A673 (cell line): ENCODE data around the gene DDX3X. TPM values are rescaled to one million over a fixed set of nuclear protein-coding genes. Genes with fewer than 3 reads are reported as not detected.

Source experiments
- BruUV-seq: library from RNA; stranded (reverse); fragments of 400-500 nt; replicated peaks from 2 replicates; lab custom pipeline; 2021; lab: Mats Ljungman, UMichigan
- CTCF ChIA-PET: fragments of 300-600 bp; sonication (Branson Sonifier 250); formaldehyde crosslinking; loops from one replicate; lab custom pipeline; 2022; ENCODE audit warnings: antibody characterized with exemption; lab: Charles Lee
- POLR2A ChIA-PET: fragments of 300-600 bp; sonication (Branson Sonifier 250); formaldehyde crosslinking; loops from one replicate; lab custom pipeline; 2022; ENCODE audit warnings: antibody characterized with exemption; ENCODE audit not compliant: low non-redundant PET; lab: Charles Lee
- DNase-seq: peaks from one replicate; pipeline ENCODE4 v3.0.0-alpha.2; 2015; ENCODE audit warnings: low spot score
- H3K27ac ChIP-seq: fragments of 200-600 bp; sonication (generic); 2 replicates; pipeline ENCODE4 v1.5.1; 2016; ENCODE audit warnings: mixed run types, low read depth, mild to moderate bottlenecking, mixed read lengths, antibody characterized with exemption, low read length; ENCODE audit not compliant: poor library complexity, severe bottlenecking
- H3K27me3 ChIP-seq: fragments of 200-600 bp; sonication (generic); replicated peaks from 2 replicates; pipeline ENCODE4 v1.6.1; 2017; ENCODE audit warnings: mixed run types, low read depth, mild to moderate bottlenecking, mixed read lengths, antibody characterized with exemption, low read length; ENCODE audit not compliant: insufficient read depth, poor library complexity
- H3K36me3 ChIP-seq: fragments of 200-600 bp; sonication (generic); 2 replicates; pipeline ENCODE4 v1.6.1; 2016; ENCODE audit warnings: mixed run types, mild to moderate bottlenecking, mixed read lengths, antibody characterized with exemption, low read length; ENCODE audit not compliant: insufficient read depth, poor library complexity, severe bottlenecking
- H3K4me1 ChIP-seq: fragments of 200-600 bp; sonication (generic); 2 replicates; pipeline ENCODE4 v1.6.1; 2017; ENCODE audit warnings: mixed run types, mild to moderate bottlenecking, mixed read lengths, antibody characterized with exemption, low read length; ENCODE audit not compliant: insufficient read depth, poor library complexity, severe bottlenecking
- H3K4me3 ChIP-seq: fragments of 200-600 bp; sonication (generic); 2 replicates; pipeline ENCODE4 v1.5.1; 2016; ENCODE audit warnings: low read depth, mixed run types, mild to moderate bottlenecking, mixed read lengths, low read length; ENCODE audit not compliant: poor library complexity, severe bottlenecking
- H3K9me3 ChIP-seq: fragments of 200-600 bp; sonication (generic); 2 replicates; pipeline ENCODE4 v1.6.1; 2016; ENCODE audit warnings: mixed run types, low read depth, mild to moderate bottlenecking, mixed read lengths, antibody characterized with exemption, low read length; ENCODE audit not compliant: poor library complexity, severe bottlenecking
- EZH2 ChIP-seq: fragments of 200-600 bp; sonication (generic); IDR thresholded peaks from 2 replicates; pipeline ENCODE4 v1.6.1; 2017; ENCODE audit warnings: borderline replicate concordance, low read depth, mild to moderate bottlenecking, mixed read lengths, antibody characterized with exemption, low read length; ENCODE audit not compliant: poor library complexity, severe bottlenecking
- intact Hi-C: fragments of 100-400 bp; cut with micrococcal nuclease; formaldehyde crosslinking; loops from one replicate; pipeline ENCODE4 v1.10.0; 2022; ENCODE audit not compliant: unreplicated experiment
- total RNA-seq: library from RNA; stranded (reverse); gene quantifications from 2 replicates; pipeline ENCODE4 v1.2.3, GENCODE V29; 2021
- TF ChIP-seq, protein P1 (sequence below): fragments of 300-800, 200-600 bp; sonication (generic); conservative IDR thresholded peaks from 2 replicates; pipeline ENCODE4 v1.5.1; 2017; ENCODE audit warnings: low read depth, mild to moderate bottlenecking, antibody characterized with exemption, low read length, moderate library complexity, mixed read lengths

The DDX3X gene
- total RNA-seq, 1 experiment from 2014 or later: 454 TPM

DNA sequence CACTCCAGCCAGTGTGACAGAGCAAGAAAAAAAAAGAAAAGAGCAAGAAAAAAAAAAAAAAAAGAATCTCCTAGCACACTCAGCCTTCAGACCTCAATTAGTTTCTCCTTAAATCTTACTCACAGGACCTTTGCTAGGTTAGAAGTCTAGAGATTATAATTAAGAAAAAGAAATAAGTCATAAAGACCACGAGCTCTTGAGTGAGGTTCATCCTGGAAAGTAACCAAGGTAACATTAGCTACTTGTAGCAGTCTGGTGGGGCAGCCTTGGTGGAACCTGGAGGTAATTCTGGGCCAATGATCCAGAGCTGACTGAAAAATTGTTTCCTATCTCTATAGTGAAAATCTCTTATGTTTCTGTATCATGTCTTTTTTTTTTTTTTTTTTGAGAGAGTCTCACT is 21.2 kb upstream of the DDX3X start:
- H3K27ac ChIP-seq: no peak overlapping the region
- H3K9me3 ChIP-seq: no peaks in the 10 kb centered on the region
- H3K4me3 ChIP-seq: no peak overlapping the region
- TF ChIP-seq, protein P1, sequence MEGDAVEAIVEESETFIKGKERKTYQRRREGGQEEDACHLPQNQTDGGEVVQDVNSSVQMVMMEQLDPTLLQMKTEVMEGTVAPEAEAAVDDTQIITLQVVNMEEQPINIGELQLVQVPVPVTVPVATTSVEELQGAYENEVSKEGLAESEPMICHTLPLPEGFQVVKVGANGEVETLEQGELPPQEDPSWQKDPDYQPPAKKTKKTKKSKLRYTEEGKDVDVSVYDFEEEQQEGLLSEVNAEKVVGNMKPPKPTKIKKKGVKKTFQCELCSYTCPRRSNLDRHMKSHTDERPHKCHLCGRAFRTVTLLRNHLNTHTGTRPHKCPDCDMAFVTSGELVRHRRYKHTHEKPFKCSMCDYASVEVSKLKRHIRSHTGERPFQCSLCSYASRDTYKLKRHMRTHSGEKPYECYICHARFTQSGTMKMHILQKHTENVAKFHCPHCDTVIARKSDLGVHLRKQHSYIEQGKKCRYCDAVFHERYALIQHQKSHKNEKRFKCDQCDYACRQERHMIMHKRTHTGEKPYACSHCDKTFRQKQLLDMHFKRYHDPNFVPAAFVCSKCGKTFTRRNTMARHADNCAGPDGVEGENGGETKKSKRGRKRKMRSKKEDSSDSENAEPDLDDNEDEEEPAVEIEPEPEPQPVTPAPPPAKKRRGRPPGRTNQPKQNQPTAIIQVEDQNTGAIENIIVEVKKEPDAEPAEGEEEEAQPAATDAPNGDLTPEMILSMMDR: no peak
- TF ChIP-seq EZH2: no peak
- DNase-seq: no peak
- no TSS peak for BruUV-seq
- H3K27me3 ChIP-seq: no peaks in the 10 kb centered on the region
- POLR2A ChIA-PET: no interaction called here
- intact Hi-C loops: no loop called here
- CTCF ChIA-PET: no interaction called here
- H3K4me1 ChIP-seq: no peaks in the 10 kb centered on the region
- H3K36me3 ChIP-seq: no peaks in the 10 kb centered on the region

DNA sequence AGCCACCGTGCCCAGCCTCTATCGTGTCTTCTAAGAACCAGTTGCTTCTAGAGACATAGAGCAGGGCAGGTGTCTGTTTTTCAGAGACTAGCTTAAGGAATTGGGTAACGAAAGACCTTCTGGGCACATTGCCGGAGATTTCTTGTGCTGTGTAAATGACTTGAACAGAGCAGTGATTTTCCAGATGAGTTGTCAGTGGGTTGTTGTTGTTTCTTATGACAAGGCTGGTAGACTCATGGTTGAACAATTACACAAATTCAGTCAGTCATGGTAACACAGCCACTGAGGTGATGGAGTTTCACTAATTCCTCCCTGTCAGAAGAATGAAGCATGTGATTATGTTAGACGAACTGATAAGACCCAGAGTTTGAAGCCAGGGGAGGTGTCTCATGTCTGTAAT is 20.5 kb upstream of the DDX3X start:
- Histone ChIP-seq H3K36me3 (no peaks in the 10 kb centered on the region), H3K9me3 (no peaks in the 10 kb centered on the region), H3K27me3 (no peaks in the 10 kb centered on the region), H3K4me3 (no peak overlapping the region), H3K27ac (no peak overlapping the region), H3K4me1 (no peaks in the 10 kb centered on the region)
- CTCF ChIA-PET: no interaction called here
- intact Hi-C loops: no loop called here
- BruUV-seq: no TSS peak
- POLR2A ChIA-PET: no interaction called here
- no peak for TF ChIP-seq EZH2
- TF ChIP-seq, protein P1: no peak
- DNase-seq: no peak

DNA sequence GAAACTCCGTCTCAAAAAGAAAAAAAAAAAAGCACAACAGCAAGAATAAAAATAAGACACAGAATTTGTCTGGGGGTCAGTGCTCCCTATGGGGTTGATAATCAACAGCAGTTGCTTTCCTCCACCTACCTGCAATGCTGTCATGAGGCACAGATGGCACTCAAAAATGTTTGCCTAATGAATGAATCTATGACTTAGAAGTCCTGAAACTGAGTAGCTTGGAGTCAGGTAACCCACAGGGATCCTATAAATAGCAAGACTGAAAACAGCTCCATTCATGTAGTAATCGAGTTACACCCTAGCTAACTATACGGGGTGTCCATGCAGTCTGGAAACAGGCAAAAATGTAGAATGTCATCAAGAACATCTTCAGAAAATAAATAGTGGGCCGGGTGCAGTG is 19.8 kb upstream of the DDX3X start:
- POLR2A ChIA-PET: interaction anchor here (0.6 kb wide), 1 partner anchor 70 kb away, joined by 14 read pairs; no protein-coding TSS in a partner anchor
- Histone ChIP-seq H3K4me3 (no peak overlapping the region), H3K27ac (no peak overlapping the region), H3K36me3 (no peaks in the 10 kb centered on the region), H3K9me3 (no peaks in the 10 kb centered on the region), H3K27me3 (no peaks in the 10 kb centered on the region), H3K4me1 (no peaks in the 10 kb centered on the region)
- intact Hi-C loops: no loop called here
- CTCF ChIA-PET: interaction anchor here (0.6 to 0.7 kb wide), 2 partner anchors 18 to 478 kb away, joined by 3 read pairs; no protein-coding TSS in a partner anchor
- TF ChIP-seq, protein P1: no peak
- TF ChIP-seq EZH2: no peak
- DNase-seq: no peak
- BruUV-seq: no TSS peak
